DND-41 (cell line): Measurements from ENCODE around the gene IMP4.

Experiments
- ATAC-seq: fragments of 200-7000 bp; cut with Tn5 transposase; 3 replicates; pipeline ENCODE4 v1.9.1; 2021; ENCODE audit warnings: low read depth; ENCODE audit not compliant: insufficient read depth
- DNase-seq: peaks from one replicate; pipeline ENCODE4 v3.0.0-alpha.2; 2020
- H2AFZ ChIP-seq: 2 replicates; pipeline ENCODE4 v1.6.0; 2012; ENCODE audit warnings: low read depth, low read length
- H3K27ac ChIP-seq: 2 replicates; pipeline ENCODE4 v1.5.1; 2012; ENCODE audit warnings: low read length, inconsistent platforms
- H3K27me3 ChIP-seq: fragments of 200-600 bp; sonication (generic); 2 replicates; pipeline ENCODE4 v1.6.0; 2012; ENCODE audit warnings: low read length, mild to moderate bottlenecking, inconsistent platforms; ENCODE audit not compliant: insufficient read depth, poor library complexity
- H3K36me3 ChIP-seq: 2 replicates; pipeline ENCODE4 v1.5.1; 2012; ENCODE audit warnings: low read length, inconsistent platforms; ENCODE audit not compliant: insufficient read depth
- H3K4me1 ChIP-seq: 2 replicates; pipeline ENCODE4 v1.5.1; 2012; ENCODE audit warnings: mild to moderate bottlenecking, low read length; ENCODE audit not compliant: insufficient read depth
- H3K4me2 ChIP-seq: 2 replicates; pipeline ENCODE4 v1.6.0; 2012; ENCODE audit warnings: mild to moderate bottlenecking, moderate library complexity, low read length, inconsistent platforms; ENCODE audit not compliant: insufficient read depth
- H3K4me3 ChIP-seq, 2 experiments: fragments of 200-600 bp in 1 of 2; shearing (Covaris generic) in 1 of 2; 2 replicates each; pipeline ENCODE4 v1.5.1; 2012 to 2016; ENCODE audit warnings: inconsistent platforms in 2 of 2, low read length in 2 of 2, mild to moderate bottlenecking in 2 of 2, low read depth in 1 of 2, moderate library complexity in 1 of 2
- H3K79me2 ChIP-seq: 2 replicates; pipeline ENCODE4 v1.6.0; 2012; ENCODE audit warnings: low read length, inconsistent platforms; ENCODE audit not compliant: insufficient read depth
- H3K9ac ChIP-seq: 2 replicates; pipeline ENCODE4 v1.6.0; 2012; ENCODE audit warnings: low read depth, mild to moderate bottlenecking, inconsistent platforms, low read length, moderate library complexity
- H3K9me3 ChIP-seq: 2 replicates; pipeline ENCODE4 v1.5.1; 2012; ENCODE audit warnings: low read length, moderate library complexity, mild to moderate bottlenecking, inconsistent platforms; ENCODE audit not compliant: insufficient read depth, severe bottlenecking
- H4K20me1 ChIP-seq: 2 replicates; pipeline ENCODE4 v1.6.0; 2012; ENCODE audit warnings: low read length; ENCODE audit not compliant: insufficient read depth
- CTCF ChIP-seq: IDR thresholded peaks from 2 replicates; pipeline ENCODE4 v1.5.1; 2012; ENCODE audit warnings: borderline replicate concordance, low read length, moderate library complexity, mild to moderate bottlenecking; ENCODE audit not compliant: poor library complexity, severe bottlenecking; ENCODE audit errors: extremely low read depth
- EZH2 ChIP-seq: IDR thresholded peaks from 3 replicates; pipeline ENCODE4 v1.6.1; 2012; ENCODE audit warnings: borderline replicate concordance, low read depth, mild to moderate bottlenecking, moderate library complexity, low read length, inconsistent platforms; ENCODE audit not compliant: severe bottlenecking

Gene IMP4

GRCh38 chr2:130353291-130354138, 10.8 kb downstream of the IMP4 start:
- Histone ChIP-seq H3K36me3 (peaks cover 2% of the 10 kb centered on the region; the same call in 1 of the 2 replicates), H3K27me3 (no peaks in the 10 kb centered on the region), H4K20me1 (no peaks in the 10 kb centered on the region), H3K9me3 (no peaks in the 10 kb centered on the region), H2AFZ (no peak overlapping the region), H3K4me1 (no peaks in the 10 kb centered on the region), H3K4me3 (no peak overlapping the region), H3K9ac (no peak overlapping the region), H3K79me2 (no peaks in the 10 kb centered on the region), H3K27ac (no peak overlapping the region), H3K4me2 (no peak overlapping the region)
- ATAC-seq (no peak), DNase-seq (no peak)
- TF ChIP-seq CTCF = no peak
- no peak for TF ChIP-seq EZH2

- TF ChIP-seq EZH2 (no peak), CTCF (no peak)
- H3K4me3 ChIP-seq = no peak overlapping the region
- no peaks in the 10 kb centered on the region for H3K9me3 ChIP-seq
- no peak overlapping the region for H3K27ac ChIP-seq
- no peaks in the 10 kb centered on the region for H3K27me3 ChIP-seq
- no peak overlapping the region for H2AFZ ChIP-seq
- ATAC-seq (no peak), DNase-seq (no peak)
- H3K9ac ChIP-seq = no peak overlapping the region
- H3K4me2 ChIP-seq = no peak overlapping the region
- H4K20me1 ChIP-seq = no peaks in the 10 kb centered on the region
- no peaks in the 10 kb centered on the region for H3K36me3 ChIP-seq
- H3K4me1 ChIP-seq = no peaks in the 10 kb centered on the region
- H3K79me2 ChIP-seq = no peaks in the 10 kb centered on the region
Measured at GRCh38 chr2:130354139-130354428, 11.4 kb downstream of the IMP4 start.

GRCh38 chr2:130355172-130355577, 12.5 kb downstream of the IMP4 start:
- Histone ChIP-seq H3K79me2 (no peaks in the 10 kb centered on the region), H3K4me2 (no peak overlapping the region), H3K9ac (no peak overlapping the region), H3K36me3 (no peaks in the 10 kb centered on the region), H3K4me3 (no peak overlapping the region), H3K4me1 (no peaks in the 10 kb centered on the region), H2AFZ (no peak overlapping the region), H4K20me1 (no peaks in the 10 kb centered on the region), H3K27me3 (peaks cover under 1% of the 10 kb centered on the region), H3K9me3 (no peaks in the 10 kb centered on the region), H3K27ac (no peak overlapping the region)
- DNase-seq = no peak
- no peak for TF ChIP-seq EZH2
- no peak for TF ChIP-seq CTCF
- ATAC-seq = no peak
